Retinal pigment epithelial cell (primary cell): ENCODE data around the gene ABCB9.

Source experiments
- DNase-seq: peaks from one replicate; pipeline ENCODE4 v3.0.0-alpha.2; 2010; ENCODE audit warnings: low read depth
- H3K4me3 ChIP-seq: 2 replicates; pipeline ENCODE4 v1.5.1; 2011; ENCODE audit warnings: mild to moderate bottlenecking, low read length, control low read depth, moderate library complexity
- CTCF ChIP-seq: conservative IDR thresholded peaks from 2 replicates; pipeline ENCODE4 v1.5.1; 2011; ENCODE audit warnings: low read depth, low read length, control low read depth, inconsistent platforms

The ABCB9 gene

GRCh38 chr12:122984612-122985337, 18.5 kb upstream of the ABCB9 start:
- no peak overlapping the region for H3K4me3 ChIP-seq
- no peak for TF ChIP-seq CTCF
- no peak for DNase-seq

- no peak for DNase-seq
- no peak overlapping the region for H3K4me3 ChIP-seq
- TF ChIP-seq CTCF = no peak
These were observed 17.7 kb upstream of the ABCB9 start for GRCh38 chr12:122983789-122984515.

GRCh38 chr12:122982963-122983788, 16.9 kb upstream of the ABCB9 start:
- TF ChIP-seq CTCF = no peak
- H3K4me3 ChIP-seq = no peak overlapping the region
- DNase-seq = no peak

GRCh38 chr12:122982477-122982815, 16.2 kb upstream of the ABCB9 start:
- no peak for TF ChIP-seq CTCF
- no peak for DNase-seq
- peak overlapping the region; percentile 80 for H3K4me3 ChIP-seq

- TF ChIP-seq CTCF = no peak
- H3K4me3 ChIP-seq = peak overlapping the region; percentile 80
- no peak for DNase-seq
These were observed 15.6 kb upstream of the ABCB9 start for GRCh38 chr12:122981587-122982476.

- no peak for TF ChIP-seq CTCF
- no peak for DNase-seq
- peak overlapping the region; percentile 80 for H3K4me3 ChIP-seq
These were observed 14.8 kb upstream of the ABCB9 start for GRCh38 chr12:122981036-122981471.
